Measurements from ENCODE around the gene CPAMD8.

- TF ChIP-seq GATA2 (IDR thresholded peaks at IDR 0.05; ENCODE audit: low read depth, low read length) (no peak), GATA3 (IDR thresholded peaks at IDR 0.05; ENCODE audit: low read depth, low read length) (no peak)
These were observed 86.0 kb downstream of the CPAMD8 start for GRCh38 chr19:16940626-16941025.
